AG10803 (cell line): ENCODE results near the gene NOS1AP.

ENCODE experiments used
- DNase-seq: peaks from one replicate; pipeline ENCODE4 v3.0.0; 2010; ENCODE audit warnings: low read depth
- H3K4me3 ChIP-seq: 2 replicates; pipeline ENCODE4 v1.5.1; 2011; ENCODE audit warnings: mild to moderate bottlenecking, low read length, control low read depth
- CTCF ChIP-seq: conservative IDR thresholded peaks from 2 replicates; pipeline ENCODE4 v1.5.1; 2011; ENCODE audit warnings: mild to moderate bottlenecking, low read length, control low read depth, inconsistent platforms

NOS1AP gene

GRCh38 chr1:162230517-162230916 is 161.0 kb downstream of the NOS1AP start:
- H3K4me3 ChIP-seq = no peak overlapping the region
- no peak for TF ChIP-seq CTCF

GRCh38 chr1:162232034-162232711 is 162.7 kb downstream of the NOS1AP start:
- no peak for DNase-seq
- TF ChIP-seq CTCF = no peak
- no peak overlapping the region for H3K4me3 ChIP-seq

More at GRCh38 chr1:162230517-162230916, 161.0 kb downstream of the NOS1AP start:
- no peak for DNase-seq

GRCh38 chr1:162233066-162233465 is 163.6 kb downstream of the NOS1AP start:
- no peak overlapping the region for H3K4me3 ChIP-seq
- DNase-seq = no peak
- TF ChIP-seq CTCF = no peak

- no peak for DNase-seq
- no peak for TF ChIP-seq CTCF
- H3K4me3 ChIP-seq = no peak overlapping the region
Measured at GRCh38 chr1:162233937-162234336, 164.4 kb downstream of the NOS1AP start.

GRCh38 chr1:162234571-162234970 is 165.1 kb downstream of the NOS1AP start:
- TF ChIP-seq CTCF = no peak
- DNase-seq = no peak
- H3K4me3 ChIP-seq = no peak overlapping the region

GRCh38 chr1:162235241-162235800 is 165.8 kb downstream of the NOS1AP start:
- no peak overlapping the region for H3K4me3 ChIP-seq
- TF ChIP-seq CTCF = no peak
- peak; percentile 82 for DNase-seq

- peak; percentile 1 for DNase-seq
- H3K4me3 ChIP-seq = no peak overlapping the region
- no peak for TF ChIP-seq CTCF
Measured at GRCh38 chr1:162236201-162236600, 166.7 kb downstream of the NOS1AP start.
